ENCODE measurements around the gene CYRIA.

DNA sequence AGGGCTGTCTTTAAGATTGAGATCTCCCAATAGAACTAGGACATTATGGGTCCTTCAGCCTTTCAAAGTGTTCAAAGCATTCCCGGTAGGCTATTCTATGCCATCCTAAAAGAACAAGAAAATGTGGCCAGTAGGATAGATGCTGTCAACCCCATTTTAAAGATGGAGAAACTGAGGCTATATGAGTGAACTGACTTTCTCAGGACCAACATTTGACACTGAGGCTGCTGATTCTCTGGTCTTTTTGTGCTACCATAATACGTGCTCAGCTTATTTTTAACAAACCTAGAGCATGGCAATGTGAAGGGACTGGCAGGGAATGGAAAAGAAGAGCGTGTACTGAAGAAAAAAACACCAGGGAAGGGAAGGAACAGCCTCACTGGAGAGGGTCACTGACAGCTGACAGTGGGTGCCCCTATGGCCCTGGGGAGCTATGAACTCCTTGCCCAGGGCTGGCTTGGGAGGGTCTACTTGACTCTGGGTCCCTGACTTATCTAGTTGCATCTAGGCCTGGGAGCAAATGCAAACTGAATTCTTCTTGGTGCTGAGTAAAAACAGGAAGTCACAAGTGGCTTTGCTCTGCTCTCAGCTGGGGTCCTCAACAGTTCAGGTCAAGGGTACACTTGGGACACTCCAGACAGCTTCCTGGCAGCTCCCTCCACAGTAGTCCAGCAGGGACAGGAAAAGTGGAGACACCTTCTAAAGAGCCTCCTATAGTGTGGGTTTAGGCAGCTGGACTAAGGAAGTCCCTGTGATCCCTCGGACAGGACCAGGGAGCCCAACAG lies 2.3 kb downstream of the CYRIA start:
- TF ChIP-seq, protein P1, sequence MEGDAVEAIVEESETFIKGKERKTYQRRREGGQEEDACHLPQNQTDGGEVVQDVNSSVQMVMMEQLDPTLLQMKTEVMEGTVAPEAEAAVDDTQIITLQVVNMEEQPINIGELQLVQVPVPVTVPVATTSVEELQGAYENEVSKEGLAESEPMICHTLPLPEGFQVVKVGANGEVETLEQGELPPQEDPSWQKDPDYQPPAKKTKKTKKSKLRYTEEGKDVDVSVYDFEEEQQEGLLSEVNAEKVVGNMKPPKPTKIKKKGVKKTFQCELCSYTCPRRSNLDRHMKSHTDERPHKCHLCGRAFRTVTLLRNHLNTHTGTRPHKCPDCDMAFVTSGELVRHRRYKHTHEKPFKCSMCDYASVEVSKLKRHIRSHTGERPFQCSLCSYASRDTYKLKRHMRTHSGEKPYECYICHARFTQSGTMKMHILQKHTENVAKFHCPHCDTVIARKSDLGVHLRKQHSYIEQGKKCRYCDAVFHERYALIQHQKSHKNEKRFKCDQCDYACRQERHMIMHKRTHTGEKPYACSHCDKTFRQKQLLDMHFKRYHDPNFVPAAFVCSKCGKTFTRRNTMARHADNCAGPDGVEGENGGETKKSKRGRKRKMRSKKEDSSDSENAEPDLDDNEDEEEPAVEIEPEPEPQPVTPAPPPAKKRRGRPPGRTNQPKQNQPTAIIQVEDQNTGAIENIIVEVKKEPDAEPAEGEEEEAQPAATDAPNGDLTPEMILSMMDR (IDR thresholded peaks at IDR 0.05) = no peak
- no peak for TF ChIP-seq POLR2A (IDR thresholded peaks at IDR 0.05)
